Measurements from ENCODE around the gene MALSU1.

Gene MALSU1

GRCh38 chr7:23298885-23299769 lies at the start of gene MALSU1:
MALSU1 (plus strand) TSS chr7:23299339; CDS start chr7:23299353, 14 bp downstream.
- peak; percentile 96 to 98 (median 97) for DNase-seq (ENCODE audit: low read depth in 3 of 3)

- no peak for DNase-seq (ENCODE audit: low read depth in 3 of 3)
Observed at GRCh38 chr7:23249486-23249885, 49.7 kb upstream of the MALSU1 start.

GRCh38 chr7:23254051-23254681 lies 45.0 kb upstream of the MALSU1 start:
- no peak for DNase-seq (ENCODE audit: low read depth in 3 of 3)

GRCh38 chr7:23256731-23257130 lies 42.4 kb upstream of the MALSU1 start:
- DNase-seq (ENCODE audit: low read depth in 3 of 3): no peak

GRCh38 chr7:23260371-23260770 lies 38.8 kb upstream of the MALSU1 start:
- DNase-seq (ENCODE audit: low read depth in 3 of 3): no peak

- peak; percentile 30 to 47 (median 31) for DNase-seq (ENCODE audit: low read depth in 3 of 3)
Observed at GRCh38 chr7:23261843-23262452, 37.2 kb upstream of the MALSU1 start.

GRCh38 chr7:23264916-23265458 lies 34.2 kb upstream of the MALSU1 start:
- DNase-seq (ENCODE audit: low read depth in 3 of 3): no peak

GRCh38 chr7:23266918-23267317 lies 32.2 kb upstream of the MALSU1 start:
- DNase-seq (ENCODE audit: low read depth in 3 of 3): no peak

GRCh38 chr7:23267357-23267756 lies 31.8 kb upstream of the MALSU1 start:
- DNase-seq (ENCODE audit: low read depth in 3 of 3): no peak

- no peak for DNase-seq (ENCODE audit: low read depth in 3 of 3)
Observed at GRCh38 chr7:23268167-23268566, 31.0 kb upstream of the MALSU1 start.

GRCh38 chr7:23268746-23269145 lies 30.4 kb upstream of the MALSU1 start:
- DNase-seq (ENCODE audit: low read depth in 3 of 3): no peak

- DNase-seq (ENCODE audit: low read depth in 3 of 3): no peak
Observed at GRCh38 chr7:23272275-23272674, 26.9 kb upstream of the MALSU1 start.

- peak; percentile 82 to 94 (median 86) for DNase-seq (ENCODE audit: low read depth in 3 of 3)
Observed at GRCh38 chr7:23273141-23273599, 26.0 kb upstream of the MALSU1 start.

GRCh38 chr7:23275912-23276311 lies 23.2 kb upstream of the MALSU1 start:
- DNase-seq (ENCODE audit: low read depth in 3 of 3): no peak

- no peak for DNase-seq (ENCODE audit: low read depth in 3 of 3)
Observed at GRCh38 chr7:23276376-23276775, 22.8 kb upstream of the MALSU1 start.

- no peak for DNase-seq (ENCODE audit: low read depth in 3 of 3)
Observed at GRCh38 chr7:23276947-23277346, 22.2 kb upstream of the MALSU1 start.

GRCh38 chr7:23277359-23277989 lies 21.7 kb upstream of the MALSU1 start:
- DNase-seq (ENCODE audit: low read depth in 3 of 3): no peak

GRCh38 chr7:23279819-23280525 lies 19.2 kb upstream of the MALSU1 start:
- no peak for DNase-seq (ENCODE audit: low read depth in 3 of 3)

- no peak for DNase-seq (ENCODE audit: low read depth in 3 of 3)
Observed at GRCh38 chr7:23283086-23283485, 16.1 kb upstream of the MALSU1 start.

- no peak for DNase-seq (ENCODE audit: low read depth in 3 of 3)
Observed at GRCh38 chr7:23284871-23285270, 14.3 kb upstream of the MALSU1 start.

Data from stimulated activated CD4-positive, alpha-beta T cell treated with anti-CD3 and anti-CD28 coated beads, TNF-alpha, amount 100 ng/mL, for 48 hours (primary cell).